Activated naive CD8-positive, alpha-beta T cell (primary cell): ENCODE results near the gene DCD.
"Not testable (repeated sequence)": the region's sequence is repeated elsewhere in the genome, so short reads cannot be mapped to it uniquely, and the experiment has no call there.

ENCODE experiments used
- H3K27ac Mint-ChIP-seq: one replicate; pipeline ENCODE4 v1.8.0; 2021; ENCODE audit warnings: mixed read lengths
- H3K27me3 Mint-ChIP-seq: one replicate; pipeline ENCODE4 v1.8.0; 2021; ENCODE audit warnings: mixed read lengths
- H3K36me3 Mint-ChIP-seq: one replicate; pipeline ENCODE4 v1.8.0; 2021; ENCODE audit warnings: mixed read lengths
- H3K4me1 Mint-ChIP-seq: one replicate; pipeline ENCODE4 v1.8.0; 2021; ENCODE audit warnings: low read depth, mixed read lengths
- H3K4me3 Mint-ChIP-seq: one replicate; pipeline ENCODE4 v1.8.0; 2021; ENCODE audit warnings: mild to moderate bottlenecking, mixed read lengths
- H3K9me3 Mint-ChIP-seq: one replicate; pipeline ENCODE4 v1.8.0; 2021; ENCODE audit warnings: low read depth, mixed read lengths

The DCD gene, protein sequence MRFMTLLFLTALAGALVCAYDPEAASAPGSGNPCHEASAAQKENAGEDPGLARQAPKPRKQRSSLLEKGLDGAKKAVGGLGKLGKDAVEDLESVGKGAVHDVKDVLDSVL

GRCh38 chr12:54648265-54648664 lies at the start of gene DCD:
TSS of gene DCD (minus strand) at chr12:54648365. CDS start at chr12:54648303, 62 bp downstream.
- Mint-ChIP-seq H3K9me3 (no peaks in the 10 kb centered on the region), H3K4me1 (no peaks in the 10 kb centered on the region), H3K27ac (no peak within 1 kb of the TSS), H3K27me3 (peaks cover 16% of the 10 kb centered on the region), H3K36me3 (no peaks in the 10 kb centered on the region), H3K4me3 (no peak within 1 kb of the TSS)

DNA sequence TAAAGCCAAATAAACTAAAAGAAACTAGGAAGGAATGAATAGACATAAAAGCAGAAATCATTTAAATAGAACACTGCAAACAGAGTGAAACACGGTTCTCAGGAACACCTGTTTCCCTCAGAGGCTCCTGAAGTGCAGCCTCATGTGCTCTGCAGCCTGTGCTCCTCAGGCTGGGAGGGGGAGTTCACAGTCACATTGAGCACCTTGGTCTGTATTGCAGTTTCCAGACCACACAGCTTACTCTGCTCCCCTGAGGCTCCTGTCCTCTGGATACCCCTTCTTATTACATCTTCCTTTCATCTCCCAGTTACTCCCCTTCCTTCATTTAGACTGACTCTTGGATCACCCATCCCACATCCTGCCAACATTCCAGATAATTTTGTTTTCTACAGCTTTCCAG lies 49.7 kb upstream of the DCD start:
- Mint-ChIP-seq H3K27ac (no peak overlapping the region), H3K4me3 (no peak overlapping the region), H3K4me1 (no peaks in the 10 kb centered on the region), H3K36me3 (no peaks in the 10 kb centered on the region), H3K27me3 (peaks cover 20% of the 10 kb centered on the region), H3K9me3 (no peaks in the 10 kb centered on the region)

- Mint-ChIP-seq H3K4me1 (no peaks in the 10 kb centered on the region), H3K36me3 (no peaks in the 10 kb centered on the region), H3K4me3 (no peak overlapping the region), H3K9me3 (no peaks in the 10 kb centered on the region), H3K27me3 (peaks cover 35% of the 10 kb centered on the region), H3K27ac (no peak overlapping the region)
These were observed 44.2 kb upstream of the DCD start for GRCh38 chr12:54692353-54692752.

- Mint-ChIP-seq H3K4me3 (no peak overlapping the region), H3K9me3 (no peaks in the 10 kb centered on the region), H3K27ac (no peak overlapping the region)
These were observed 41.8 kb upstream of the DCD start for GRCh38 chr12:54689984-54690383.

GRCh38 chr12:54689034-54689372 lies 40.8 kb upstream of the DCD start:
- Mint-ChIP-seq H3K4me3 (no peak overlapping the region), H3K36me3 (no peaks in the 10 kb centered on the region), H3K9me3 (no peaks in the 10 kb centered on the region), H3K27me3 (peaks cover 38% of the 10 kb centered on the region), H3K4me1 (no peaks in the 10 kb centered on the region), H3K27ac (no peak overlapping the region)

More at GRCh38 chr12:54689984-54690383, 41.8 kb upstream of the DCD start:
- Mint-ChIP-seq H3K4me1 (no peaks in the 10 kb centered on the region), H3K27me3 (peaks cover 37% of the 10 kb centered on the region), H3K36me3 (no peaks in the 10 kb centered on the region)

GRCh38 chr12:54688309-54689033 lies 40.3 kb upstream of the DCD start:
- Mint-ChIP-seq H3K4me3 (no peak overlapping the region), H3K27me3 (peaks cover 42% of the 10 kb centered on the region), H3K4me1 (no peaks in the 10 kb centered on the region), H3K27ac (no peak overlapping the region), H3K9me3 (no peaks in the 10 kb centered on the region), H3K36me3 (no peaks in the 10 kb centered on the region)

- Mint-ChIP-seq H3K9me3 (no peaks in the 10 kb centered on the region), H3K36me3 (no peaks in the 10 kb centered on the region), H3K4me3 (no peak overlapping the region), H3K27me3 (peaks cover 43% of the 10 kb centered on the region), H3K27ac (no peak overlapping the region), H3K4me1 (no peaks in the 10 kb centered on the region)
These were observed 36.8 kb upstream of the DCD start for GRCh38 chr12:54684636-54685630.

GRCh38 chr12:54683398-54683797 lies 35.2 kb upstream of the DCD start:
- Mint-ChIP-seq H3K36me3 (no peaks in the 10 kb centered on the region), H3K9me3 (no peaks in the 10 kb centered on the region), H3K4me1 (no peaks in the 10 kb centered on the region), H3K27me3 (peaks cover 41% of the 10 kb centered on the region), H3K4me3 (no peak overlapping the region), H3K27ac (no peak overlapping the region)

DNA sequence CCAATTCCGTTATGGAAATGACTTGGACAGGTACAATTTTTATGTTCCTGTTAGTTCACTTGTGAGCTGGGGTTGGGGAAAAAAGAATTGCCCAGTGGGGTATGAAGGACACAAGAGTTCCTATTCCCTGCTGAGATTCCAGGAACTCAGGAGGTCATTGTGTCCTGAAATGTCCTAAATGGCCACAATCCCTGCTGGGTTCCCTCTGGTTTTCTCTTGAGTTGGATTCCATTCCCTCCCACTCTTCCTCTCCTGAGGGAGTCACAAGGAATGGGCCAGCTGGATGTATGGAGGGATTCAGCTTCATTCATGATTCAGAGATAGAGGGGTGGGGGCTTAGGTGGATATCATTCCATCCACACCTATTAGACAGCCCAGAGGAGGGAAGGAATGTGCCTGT lies 34.5 kb upstream of the DCD start:
- no peak overlapping the region for H3K27ac Mint-ChIP-seq
- no peaks in the 10 kb centered on the region for H3K9me3 Mint-ChIP-seq
- no peaks in the 10 kb centered on the region for H3K4me1 Mint-ChIP-seq
- no peaks in the 10 kb centered on the region for H3K36me3 Mint-ChIP-seq
- H3K4me3 Mint-ChIP-seq, result no peak overlapping the region
- peaks cover 39% of the 10 kb centered on the region for H3K27me3 Mint-ChIP-seq

GRCh38 chr12:54680374-54680773 lies 32.2 kb upstream of the DCD start:
- Mint-ChIP-seq H3K36me3 (no peaks in the 10 kb centered on the region), H3K4me1 (no peaks in the 10 kb centered on the region), H3K4me3 (no peak overlapping the region), H3K27ac (no peak overlapping the region), H3K27me3 (peaks cover 39% of the 10 kb centered on the region), H3K9me3 (no peaks in the 10 kb centered on the region)

DNA sequence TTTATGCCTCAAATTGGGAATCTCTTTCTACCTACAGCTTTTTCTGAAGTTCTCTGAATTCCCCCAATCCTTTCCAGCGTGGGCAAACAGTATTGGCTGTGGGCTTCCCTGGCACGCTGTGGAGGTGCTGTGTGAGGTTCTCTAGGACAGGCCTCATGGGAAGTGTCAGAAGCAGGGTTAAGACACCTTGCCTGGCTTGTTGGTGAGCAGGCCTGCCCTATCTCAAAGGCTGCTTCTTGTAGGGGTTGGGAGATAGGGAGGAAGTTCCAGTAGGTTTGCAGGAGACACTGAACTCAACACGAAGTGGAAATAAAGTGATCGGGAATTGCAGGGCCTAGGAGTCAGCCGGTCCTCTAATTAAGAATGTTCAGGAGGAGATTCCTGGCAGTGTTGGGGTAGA lies 30.0 kb upstream of the DCD start:
- H3K4me3 Mint-ChIP-seq, result no peak overlapping the region
- no peak overlapping the region for H3K27ac Mint-ChIP-seq
- H3K9me3 Mint-ChIP-seq, result no peaks in the 10 kb centered on the region
- H3K27me3 Mint-ChIP-seq, result peaks cover 26% of the 10 kb centered on the region
- no peaks in the 10 kb centered on the region for H3K4me1 Mint-ChIP-seq
- no peaks in the 10 kb centered on the region for H3K36me3 Mint-ChIP-seq

GRCh38 chr12:54667945-54668344 lies 19.8 kb upstream of the DCD start:
- Mint-ChIP-seq H3K27me3 (no peaks in the 10 kb centered on the region), H3K9me3 (no peaks in the 10 kb centered on the region), H3K27ac (no peak overlapping the region), H3K4me3 (no peak overlapping the region), H3K36me3 (no peaks in the 10 kb centered on the region), H3K4me1 (no peaks in the 10 kb centered on the region)

- H3K9me3 Mint-ChIP-seq, result no peaks in the 10 kb centered on the region
- no peaks in the 10 kb centered on the region for H3K4me1 Mint-ChIP-seq
- H3K4me3 Mint-ChIP-seq, result no peak overlapping the region
- no peaks in the 10 kb centered on the region for H3K36me3 Mint-ChIP-seq
- no peak overlapping the region for H3K27ac Mint-ChIP-seq
- no peaks in the 10 kb centered on the region for H3K27me3 Mint-ChIP-seq
These were observed 17.8 kb upstream of the DCD start for GRCh38 chr12:54666008-54666407.

DNA sequence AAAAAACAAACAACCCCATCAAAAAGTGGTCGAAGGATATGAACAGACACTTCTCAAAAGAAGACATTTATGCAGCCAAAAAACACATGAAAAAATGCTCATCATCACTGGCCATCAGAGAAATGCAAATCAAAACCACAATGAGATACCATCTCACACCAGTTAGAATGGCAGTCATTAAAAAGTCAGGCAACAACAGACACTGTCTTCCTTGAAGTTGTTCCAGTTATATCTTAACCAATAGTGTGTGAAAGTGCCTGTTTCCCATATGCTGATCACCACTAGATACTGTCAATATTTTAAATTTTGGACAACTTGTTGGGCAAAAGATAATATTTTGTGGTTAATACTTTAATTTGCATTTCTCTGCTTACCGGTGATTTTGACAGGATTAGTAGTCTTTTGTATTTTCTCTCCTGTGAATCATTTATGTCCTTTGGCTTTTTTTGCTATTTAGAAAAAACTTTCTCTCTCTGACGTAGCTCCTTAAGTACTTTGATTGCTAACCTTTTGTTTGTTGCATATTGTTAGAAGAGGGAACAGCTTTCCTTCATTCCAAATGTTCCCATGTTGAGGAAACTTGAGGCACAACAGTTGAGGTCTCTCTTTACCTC lies 17.0 kb upstream of the DCD start:
- not testable (repeated sequence) for H3K27me3 Mint-ChIP-seq, H3K27ac Mint-ChIP-seq, H3K4me1 Mint-ChIP-seq, H3K36me3 Mint-ChIP-seq, H3K9me3 Mint-ChIP-seq, H3K4me3 Mint-ChIP-seq

- H3K9me3 Mint-ChIP-seq, result no peaks in the 10 kb centered on the region
- H3K4me3 Mint-ChIP-seq, result no peak overlapping the region
- H3K4me1 Mint-ChIP-seq, result no peaks in the 10 kb centered on the region
- H3K27me3 Mint-ChIP-seq, result peaks cover under 1% of the 10 kb centered on the region
- no peak overlapping the region for H3K27ac Mint-ChIP-seq
- no peaks in the 10 kb centered on the region for H3K36me3 Mint-ChIP-seq
These were observed 15.4 kb upstream of the DCD start for GRCh38 chr12:54663603-54664002.
